ENCODE results near the gene ZNF469. TPM values are rescaled to one million over a fixed set of nuclear protein-coding genes. Genes with fewer than 3 reads are reported as not detected.

Gene ZNF469
- total RNA-seq, 1 experiment from 2014 or later, result 3.2 TPM

DNA sequence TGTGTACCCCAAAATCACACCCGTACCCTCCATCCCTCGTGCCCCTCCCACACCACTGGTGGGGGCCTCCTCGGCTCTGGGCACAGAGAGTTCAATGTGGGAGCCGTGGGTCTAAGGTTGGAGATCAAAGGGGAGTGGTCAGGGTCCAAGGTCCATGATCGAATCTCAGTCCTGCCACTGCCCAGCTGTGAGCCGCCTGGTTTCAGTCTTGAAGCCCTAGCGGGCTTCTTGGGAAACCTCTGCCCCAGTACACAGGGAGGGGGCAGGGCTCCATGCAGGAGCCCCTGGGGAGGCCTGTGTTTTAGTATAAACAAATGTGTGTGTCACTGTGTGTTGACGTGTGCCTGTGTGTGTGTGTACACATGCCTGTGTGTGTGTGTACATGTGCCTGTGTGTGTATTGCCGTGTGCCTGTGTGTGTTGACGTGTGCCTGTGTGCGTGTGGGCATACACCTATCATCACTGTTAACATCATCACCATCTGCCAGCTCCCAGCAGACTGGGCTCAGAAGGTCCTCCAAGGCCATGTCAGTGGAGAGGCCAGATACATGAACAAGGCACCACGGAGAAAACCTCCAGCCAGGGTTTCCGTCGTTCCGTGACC is 26.5 kb upstream of the ZNF469 start:
- H3K27me3 Mint-ChIP-seq (ENCODE audit: low read depth), result no peaks in the 10 kb centered on the region
- H3K4me1 Mint-ChIP-seq, result peaks cover 11% of the 10 kb centered on the region
- TF ChIP-seq GRHL2 (CRISPR knock-in tag; IDR thresholded peaks at IDR 0.05; ENCODE audit: insufficient replicate concordance, severe bottlenecking), result no peak
- TF ChIP-seq SMAD3 (CRISPR knock-in tag; IDR thresholded peaks at IDR 0.05; ENCODE audit: borderline replicate concordance), result no peak
- TF ChIP-seq IRF2 (CRISPR knock-in tag; IDR thresholded peaks at IDR 0.05; ENCODE audit: borderline replicate concordance, low read depth), result no peak
- TF ChIP-seq, protein P1, sequence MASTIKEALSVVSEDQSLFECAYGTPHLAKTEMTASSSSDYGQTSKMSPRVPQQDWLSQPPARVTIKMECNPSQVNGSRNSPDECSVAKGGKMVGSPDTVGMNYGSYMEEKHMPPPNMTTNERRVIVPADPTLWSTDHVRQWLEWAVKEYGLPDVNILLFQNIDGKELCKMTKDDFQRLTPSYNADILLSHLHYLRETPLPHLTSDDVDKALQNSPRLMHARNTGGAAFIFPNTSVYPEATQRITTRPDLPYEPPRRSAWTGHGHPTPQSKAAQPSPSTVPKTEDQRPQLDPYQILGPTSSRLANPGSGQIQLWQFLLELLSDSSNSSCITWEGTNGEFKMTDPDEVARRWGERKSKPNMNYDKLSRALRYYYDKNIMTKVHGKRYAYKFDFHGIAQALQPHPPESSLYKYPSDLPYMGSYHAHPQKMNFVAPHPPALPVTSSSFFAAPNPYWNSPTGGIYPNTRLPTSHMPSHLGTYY (CRISPR knock-in tag; IDR thresholded peaks at IDR 0.05), result no peak
- no peak for TF ChIP-seq MXD4 (CRISPR knock-in tag; IDR thresholded peaks at IDR 0.05; ENCODE audit: borderline replicate concordance)
- TF ChIP-seq, protein P2, sequence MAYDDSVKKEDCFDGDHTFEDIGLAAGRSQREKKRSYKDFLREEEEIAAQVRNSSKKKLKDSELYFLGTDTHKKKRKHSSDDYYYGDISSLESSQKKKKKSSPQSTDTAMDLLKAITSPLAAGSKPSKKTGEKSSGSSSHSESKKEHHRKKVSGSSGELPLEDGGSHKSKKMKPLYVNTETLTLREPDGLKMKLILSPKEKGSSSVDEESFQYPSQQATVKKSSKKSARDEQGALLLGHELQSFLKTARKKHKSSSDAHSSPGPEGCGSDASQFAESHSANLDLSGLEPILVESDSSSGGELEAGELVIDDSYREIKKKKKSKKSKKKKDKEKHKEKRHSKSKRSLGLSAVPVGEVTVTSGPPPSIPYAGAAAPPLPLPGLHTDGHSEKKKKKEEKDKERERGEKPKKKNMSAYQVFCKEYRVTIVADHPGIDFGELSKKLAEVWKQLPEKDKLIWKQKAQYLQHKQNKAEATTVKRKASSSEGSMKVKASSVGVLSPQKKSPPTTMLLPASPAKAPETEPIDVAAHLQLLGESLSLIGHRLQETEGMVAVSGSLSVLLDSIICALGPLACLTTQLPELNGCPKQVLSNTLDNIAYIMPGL (CRISPR knock-in tag; IDR thresholded peaks at IDR 0.05), result no peak
- TF ChIP-seq ZNF263 (CRISPR knock-in tag; IDR thresholded peaks at IDR 0.05; ENCODE audit: low read depth), result no peak
- TF ChIP-seq ZNF423 (CRISPR knock-in tag; IDR thresholded peaks at IDR 0.05), result no peak
- no peak for DNase-seq (ENCODE audit: low spot score)
- peak overlapping the region; percentile 45; the same call in 1 of the 2 replicates for H3K27ac Mint-ChIP-seq
- no peak overlapping the region for H3K4me3 Mint-ChIP-seq
- ATAC-seq, result no peak
- H3K9me3 Mint-ChIP-seq, result peaks cover 8% of the 10 kb centered on the region
- ChIA-PET POLR2A (no interaction called here), CTCF (no interaction called here)
- H3K36me3 Mint-ChIP-seq, result no peaks in the 10 kb centered on the region

DNA sequence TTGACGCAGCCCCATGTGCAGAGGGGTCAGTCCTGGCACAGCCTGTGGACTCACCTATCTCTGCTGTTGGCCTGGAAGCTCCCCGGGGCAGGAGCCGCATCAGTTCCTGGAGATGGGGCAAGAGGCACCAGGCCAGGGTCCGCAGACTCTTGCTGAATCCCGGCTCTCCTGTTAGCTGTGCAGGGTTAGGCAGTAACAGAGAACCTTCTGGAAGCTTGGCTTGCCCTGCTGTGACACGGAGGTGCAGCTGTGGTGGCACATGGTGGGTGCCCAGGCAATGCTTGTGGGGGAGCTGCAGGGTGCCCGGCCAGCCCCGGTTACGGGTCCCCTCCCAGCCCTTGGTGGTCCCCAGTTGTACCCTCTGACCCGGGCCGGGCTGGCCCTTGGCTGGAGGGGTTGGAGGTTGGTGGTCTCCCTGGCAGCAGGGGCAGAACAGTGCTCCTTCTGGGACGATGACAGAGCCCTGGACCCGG is 26.0 kb upstream of the ZNF469 start:
- ChIA-PET POLR2A (no interaction called here), CTCF (interaction anchor here (1.4 kb wide), 1 partner anchor 81 kb away, joined by 3 read pairs; no protein-coding TSS in a partner anchor)
- ATAC-seq (no peak), DNase-seq (ENCODE audit: low spot score) (no peak)
- Mint-ChIP-seq H3K9me3 (peaks cover 14% of the 10 kb centered on the region), H3K27ac (no peak overlapping the region), H3K4me3 (no peak overlapping the region), H3K27me3 (ENCODE audit: low read depth) (no peaks in the 10 kb centered on the region), H3K36me3 (peaks cover 4% of the 10 kb centered on the region), H3K4me1 (peaks cover 11% of the 10 kb centered on the region)
- TF ChIP-seq KAT7 (CRISPR knock-in tag; IDR thresholded peaks at IDR 0.05; ENCODE audit: borderline replicate concordance), result no peak
- TF ChIP-seq ZNF416 (CRISPR knock-in tag; IDR thresholded peaks at IDR 0.05), result no peak
- TF ChIP-seq PRRX2 (CRISPR knock-in tag; IDR thresholded peaks at IDR 0.05), result no peak

DNA sequence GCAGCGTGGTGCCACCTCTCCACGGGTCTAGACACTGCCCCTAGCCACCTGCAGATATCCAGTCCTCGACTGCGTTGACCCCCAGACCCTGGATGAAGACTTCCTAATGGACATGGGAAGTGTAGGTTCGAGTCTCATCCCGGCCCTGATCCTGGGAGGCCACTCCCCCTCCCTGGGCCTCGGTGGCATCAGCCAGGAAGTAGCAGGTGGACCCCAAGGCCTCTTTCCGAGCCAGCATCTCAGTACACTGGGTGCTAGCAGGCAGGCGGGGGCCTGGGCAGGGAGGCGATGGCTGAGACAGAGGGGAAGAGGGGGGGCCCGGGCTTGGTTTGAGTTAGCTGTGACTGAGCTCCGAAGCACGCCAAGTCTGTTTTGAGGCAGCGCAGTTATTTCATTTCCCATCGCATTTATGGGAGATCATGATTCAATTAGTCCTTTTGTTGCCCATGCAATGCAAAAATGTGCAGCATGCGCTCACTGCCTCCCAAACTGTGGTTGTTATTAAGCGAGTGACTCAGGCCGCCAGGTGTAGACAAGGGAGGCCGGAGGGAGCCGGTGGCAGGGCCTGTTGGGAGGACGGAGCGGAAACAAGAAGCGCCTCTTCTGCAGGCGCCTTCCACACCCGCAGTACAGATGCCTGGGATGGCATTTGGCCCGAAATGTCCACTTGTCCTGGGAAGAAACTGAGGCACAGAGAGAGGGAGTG is 25.3 kb upstream of the ZNF469 start:
- Mint-ChIP-seq H3K4me3 (no peak overlapping the region), H3K9me3 (peaks cover 21% of the 10 kb centered on the region), H3K4me1 (peaks cover 11% of the 10 kb centered on the region), H3K36me3 (peaks cover 9% of the 10 kb centered on the region), H3K27ac (no peak overlapping the region), H3K27me3 (ENCODE audit: low read depth) (peaks cover 4% of the 10 kb centered on the region; the same call in 1 of the 2 replicates)
- TF ChIP-seq, protein P3, sequence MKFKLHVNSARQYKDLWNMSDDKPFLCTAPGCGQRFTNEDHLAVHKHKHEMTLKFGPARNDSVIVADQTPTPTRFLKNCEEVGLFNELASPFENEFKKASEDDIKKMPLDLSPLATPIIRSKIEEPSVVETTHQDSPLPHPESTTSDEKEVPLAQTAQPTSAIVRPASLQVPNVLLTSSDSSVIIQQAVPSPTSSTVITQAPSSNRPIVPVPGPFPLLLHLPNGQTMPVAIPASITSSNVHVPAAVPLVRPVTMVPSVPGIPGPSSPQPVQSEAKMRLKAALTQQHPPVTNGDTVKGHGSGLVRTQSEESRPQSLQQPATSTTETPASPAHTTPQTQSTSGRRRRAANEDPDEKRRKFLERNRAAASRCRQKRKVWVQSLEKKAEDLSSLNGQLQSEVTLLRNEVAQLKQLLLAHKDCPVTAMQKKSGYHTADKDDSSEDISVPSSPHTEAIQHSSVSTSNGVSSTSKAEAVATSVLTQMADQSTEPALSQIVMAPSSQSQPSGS (CRISPR knock-in tag; IDR thresholded peaks at IDR 0.05; ENCODE audit: borderline replicate concordance, low read depth), result no peak
- no peak for TF ChIP-seq JUN (CRISPR knock-in tag; IDR thresholded peaks at IDR 0.05)
- TF ChIP-seq NFYB (CRISPR knock-in tag; conservative IDR thresholded peaks at IDR 0.05; ENCODE audit: low read depth), result no peak
- TF ChIP-seq FOXJ3 (CRISPR knock-in tag; IDR thresholded peaks at IDR 0.05; ENCODE audit: borderline replicate concordance), result no peak
- TF ChIP-seq FOXP1 (CRISPR knock-in tag; IDR thresholded peaks at IDR 0.05; ENCODE audit: borderline replicate concordance), result no peak
- no peak for TF ChIP-seq CREB1 (CRISPR knock-in tag; IDR thresholded peaks at IDR 0.05)
- DNase-seq (ENCODE audit: low spot score), result no peak
- ChIA-PET POLR2A (no interaction called here), CTCF (interaction anchor here (1.4 kb wide), 1 partner anchor 80 kb away, joined by 3 read pairs; no protein-coding TSS in a partner anchor)
- no peak for ATAC-seq

All from WTC11 (cell line).